ENCODE results near the gene MAP3K20. TPM values are rescaled to one million over a fixed set of nuclear protein-coding genes. Genes with fewer than 3 reads are reported as not detected.

Gene MAP3K20
- total and polyA plus RNA-seq, 2 of the 8 experiments (the other 6 are each of a cell fraction or from before 2014, with no cell fraction given): 3.1 to 11.1 TPM

DNA sequence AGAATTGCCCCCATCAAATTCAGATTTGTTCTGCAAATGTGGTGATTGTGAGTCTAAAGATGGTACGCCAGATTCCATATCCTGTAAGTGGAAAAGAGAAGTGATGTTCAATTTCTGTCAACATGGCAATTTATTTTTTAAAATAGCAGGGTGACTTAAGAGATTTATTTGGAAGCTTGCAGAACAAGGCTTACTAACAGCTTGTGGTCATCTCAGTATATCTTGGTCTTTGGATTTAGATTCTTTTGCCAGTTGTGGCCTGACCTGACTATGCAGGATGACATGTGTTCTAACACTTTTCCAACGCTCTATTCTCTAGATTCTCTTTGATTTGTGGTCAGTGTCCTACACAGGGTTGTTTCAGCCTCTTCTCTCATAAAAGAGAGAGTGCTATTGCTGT is 74.4 kb downstream of the MAP3K20 start:
- Histone ChIP-seq H3K79me1 (ENCODE audit: low read depth, low read length) (no peaks in the 10 kb centered on the region), H2BK15ac (ENCODE audit: low read length) (no peak overlapping the region), H2BK5ac (ENCODE audit: low read depth, low read length) (no peak overlapping the region), H3K36me3 (ENCODE audit: control insufficient read depth in 2 of 4, insufficient read depth in 4 of 4, low read length in 3 of 4) (no peaks in the 10 kb centered on the region), H3K4me1 (replicated peaks in 1 of 4; ENCODE audit: control insufficient read depth in 3 of 4, insufficient read depth in 4 of 4, low read length in 3 of 4) (peaks cover 0 to 2% (median 0%) of the 10 kb centered on the region in 4 experiments; a peak in 2 of 7 replicates), H3K79me2 (ENCODE audit: control insufficient read depth in 1 of 2, insufficient read depth in 2 of 2, low read length in 2 of 2) (no peaks in the 10 kb centered on the region), H3K27me3 (replicated peaks in 1 of 4; ENCODE audit: control insufficient read depth in 3 of 4, extremely low read depth in 1 of 4, insufficient read depth in 3 of 4, low read length in 3 of 4) (no peaks in the 10 kb centered on the region), H4K20me1 (replicated peaks in 1 of 2; ENCODE audit: control insufficient read depth in 1 of 2, insufficient read depth in 2 of 2, low read length in 2 of 2) (no peaks in the 10 kb centered on the region), H3K4me2 (ENCODE audit: insufficient read depth in 1 of 2, low read depth in 2 of 2, low read length in 2 of 2) (no peak overlapping the region), H2BK20ac (ENCODE audit: low read length) (no peak overlapping the region), H3K56ac (replicated peaks; ENCODE audit: insufficient read length, low read depth, low read length) (no peak overlapping the region), H3K23ac (ENCODE audit: insufficient read length) (no peak overlapping the region), H4K91ac (replicated peaks; ENCODE audit: insufficient read length, low read length) (no peak overlapping the region), H3K27ac (ENCODE audit: low read depth, low read length) (no peak overlapping the region), H2BK120ac (replicated peaks; ENCODE audit: low read depth, low read length) (no peak overlapping the region), H4K8ac (ENCODE audit: extremely low read depth, insufficient read depth, low read length) (no peak overlapping the region), H3K4ac (replicated peaks; ENCODE audit: insufficient read length, low read depth, low read length) (no peak overlapping the region), H3K9ac (replicated peaks in 1 of 4; ENCODE audit: extremely low read depth in 1 of 4, low read depth in 3 of 4, low read length in 3 of 4) (no peak overlapping the region), H3K23me2 (ENCODE audit: low read depth, low read length) (no peaks in the 10 kb centered on the region), H2BK12ac (ENCODE audit: low read depth, low read length) (no peak overlapping the region), H3K4me3 (ENCODE audit: extremely low read depth in 1 of 4, insufficient read depth in 2 of 4, low read depth in 3 of 4, low read length in 4 of 4) (no peak overlapping the region), H3K14ac (ENCODE audit: insufficient read length) (no peak overlapping the region), H4K5ac (ENCODE audit: insufficient read length, low read depth, low read length) (no peak overlapping the region), H3K18ac (ENCODE audit: extremely low read depth, low read length) (no peak overlapping the region), H2AFZ (ENCODE audit: low read length) (no peak overlapping the region), H2AK5ac (ENCODE audit: low read depth, low read length) (no peak overlapping the region), H3K9me3 (ENCODE audit: insufficient read depth in 2 of 2, low read depth in 1 of 2, low read length in 1 of 2) (no peaks in the 10 kb centered on the region; a peak in 1 of 4 replicates)
- FAIRE-seq: no peak
- no peak for TF ChIP-seq CEBPB (IDR thresholded peaks at IDR 0.05; ENCODE audit: low read depth, low read length)
- no peak for TF ChIP-seq SP2 (IDR thresholded peaks at IDR 0.05; ENCODE audit: low read length)
- no peak for TF ChIP-seq CBX8 (IDR thresholded peaks at IDR 0.05; ENCODE audit: borderline replicate concordance, low read depth, low read length)
- no peak for TF ChIP-seq NRF1 (IDR thresholded peaks at IDR 0.05; ENCODE audit: low read depth, low read length)
- no peak for TF ChIP-seq JUN (IDR thresholded peaks at IDR 0.05; ENCODE audit: low read depth, low read length)
- no peak for TF ChIP-seq YY1 (IDR thresholded peaks at IDR 0.05; ENCODE audit: low read depth, low read length)
- TF ChIP-seq RBBP5 (IDR thresholded peaks at IDR 0.05; ENCODE audit: borderline replicate concordance, low read depth, low read length): no peak
- TF ChIP-seq GTF2F1 (IDR thresholded peaks at IDR 0.05; ENCODE audit: borderline replicate concordance, low read depth, low read length): no peak
- TF ChIP-seq, protein P1, sequence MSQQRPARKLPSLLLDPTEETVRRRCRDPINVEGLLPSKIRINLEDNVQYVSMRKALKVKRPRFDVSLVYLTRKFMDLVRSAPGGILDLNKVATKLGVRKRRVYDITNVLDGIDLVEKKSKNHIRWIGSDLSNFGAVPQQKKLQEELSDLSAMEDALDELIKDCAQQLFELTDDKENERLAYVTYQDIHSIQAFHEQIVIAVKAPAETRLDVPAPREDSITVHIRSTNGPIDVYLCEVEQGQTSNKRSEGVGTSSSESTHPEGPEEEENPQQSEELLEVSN (IDR thresholded peaks at IDR 0.05): no peak
- TF ChIP-seq POLR2AphosphoS5 (IDR thresholded peaks at IDR 0.05; ENCODE audit: low read depth, low read length): no peak
- TF ChIP-seq BCL11A (IDR thresholded peaks at IDR 0.05; ENCODE audit: low read depth in 2 of 2, low read length in 2 of 2): no peak
- no peak for TF ChIP-seq RXRA (IDR thresholded peaks at IDR 0.05; ENCODE audit: insufficient read depth, low read depth, low read length)
- TF ChIP-seq, protein P2, sequence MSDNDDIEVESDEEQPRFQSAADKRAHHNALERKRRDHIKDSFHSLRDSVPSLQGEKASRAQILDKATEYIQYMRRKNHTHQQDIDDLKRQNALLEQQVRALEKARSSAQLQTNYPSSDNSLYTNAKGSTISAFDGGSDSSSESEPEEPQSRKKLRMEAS (IDR thresholded peaks at IDR 0.05): no peak
- no peak for TF ChIP-seq POLR2A (IDR thresholded peaks at IDR 0.05; ENCODE audit: control extremely low read depth in 1 of 2, low read depth in 2 of 2, low read length in 2 of 2)
- no peak for TF ChIP-seq EZH2 (IDR thresholded peaks at IDR 0.05; ENCODE audit: low read depth, low read length, severe bottlenecking)
- DNase-seq (ENCODE audit: low read depth in 1 of 2, low spot score in 2 of 2): no peak
- ChIA-PET CTCF (ENCODE audit: partially characterized antibody) (no interaction called here), POLR2A (ENCODE audit: partially characterized antibody) (no interaction called here)
- WGBS, 2 experiments (ENCODE audit: extremely low coverage in 1 of 2, insufficient coverage in 1 of 2, insufficient read length in 1 of 2, insufficient replicate concordance in 2 of 2, low coverage in 1 of 2, low lambda C conversion rate in 2 of 2, missing lambda C conversion rate in 1 of 2): 82% methylated on average over 2 of the region's 2 CpGs; no CpG with 5 or more reads in 1 of the 2 experiments

Data from H1 (cell line).